Renal pelvis (tissue), 4 donors: ENCODE results near the gene MAP2K5. TPM values are rescaled to one million over a fixed set of nuclear protein-coding genes. Genes with fewer than 3 reads are reported as not detected.
A peak's percentile ranks its signal among the peaks of the same experiment; 100 is the strongest.
"Not testable (repeated sequence)": the region's sequence is repeated elsewhere in the genome, so short reads cannot be mapped to it uniquely, and the experiment has no call there.

Source experiments
- DNase-seq: peaks from one replicate; pipeline ENCODE4 v3.0.0-alpha.2; 2013
- polyA plus RNA-seq, 3 donors: library from polyadenylated mRNA; unstranded; fragments of 120-200 nt; gene quantifications; one replicate each; pipeline ENCODE4 v1.2.1, GENCODE V29; 2013; ENCODE audit not compliant: insufficient read length in 3 of 3

MAP2K5 gene
- polyA plus RNA-seq, 3 donors, result 19.9 to 22.3 (median 20.9) TPM

DNA sequence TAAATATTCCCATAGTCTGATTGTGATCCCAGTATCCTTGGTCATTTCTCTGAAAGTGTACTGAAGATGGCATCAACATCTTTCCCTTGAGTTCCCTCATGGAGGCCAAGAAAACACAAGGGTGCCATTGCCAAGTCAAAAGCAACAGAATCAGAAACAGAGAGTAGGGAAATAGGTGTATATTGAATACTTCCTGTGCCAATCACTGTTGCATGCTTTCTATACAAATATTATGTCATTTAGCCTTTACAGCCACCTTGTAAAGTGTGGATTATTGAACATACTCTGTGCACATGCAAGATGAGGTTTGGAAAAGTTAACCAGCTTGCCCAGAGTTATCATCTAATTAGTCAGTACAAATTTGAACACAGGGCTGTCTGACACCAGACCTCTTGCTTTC lies 117.9 kb downstream of the MAP2K5 start:
- no peak for DNase-seq

DNA sequence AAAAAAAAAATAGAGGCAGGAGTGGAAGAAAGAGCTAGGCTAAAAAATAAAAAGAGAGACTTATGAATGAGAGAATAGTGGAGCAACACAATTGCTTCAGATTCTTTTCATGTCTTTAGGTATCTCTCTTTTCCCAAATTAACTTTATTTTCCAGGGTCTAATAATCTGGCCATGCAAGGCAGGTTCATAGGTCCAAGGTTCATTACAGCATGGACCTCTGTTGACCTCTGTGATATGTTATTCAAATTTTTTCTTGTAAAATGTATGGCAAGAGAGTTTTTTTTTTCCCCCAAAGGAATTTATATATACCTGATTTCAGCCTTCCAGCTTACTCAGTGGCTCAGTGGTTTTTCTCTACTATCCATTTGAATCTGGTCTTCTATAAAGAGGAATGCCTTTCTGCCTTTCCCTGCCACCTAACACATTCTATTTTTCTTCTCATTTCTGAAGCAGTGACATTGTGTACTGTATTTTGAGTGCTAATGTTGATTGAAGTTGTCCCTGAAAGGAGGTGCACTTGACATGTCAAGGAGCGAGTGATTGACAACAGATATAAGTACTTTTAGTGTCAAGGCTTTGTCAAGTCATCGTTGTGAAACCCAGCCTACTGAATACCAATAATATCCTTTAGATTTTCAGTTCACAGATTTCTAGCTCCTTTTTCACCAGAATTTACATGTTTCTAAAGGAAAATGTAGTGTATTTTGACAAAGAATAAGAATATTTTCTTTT lies 118.5 kb downstream of the MAP2K5 start:
- no peak for DNase-seq

DNA sequence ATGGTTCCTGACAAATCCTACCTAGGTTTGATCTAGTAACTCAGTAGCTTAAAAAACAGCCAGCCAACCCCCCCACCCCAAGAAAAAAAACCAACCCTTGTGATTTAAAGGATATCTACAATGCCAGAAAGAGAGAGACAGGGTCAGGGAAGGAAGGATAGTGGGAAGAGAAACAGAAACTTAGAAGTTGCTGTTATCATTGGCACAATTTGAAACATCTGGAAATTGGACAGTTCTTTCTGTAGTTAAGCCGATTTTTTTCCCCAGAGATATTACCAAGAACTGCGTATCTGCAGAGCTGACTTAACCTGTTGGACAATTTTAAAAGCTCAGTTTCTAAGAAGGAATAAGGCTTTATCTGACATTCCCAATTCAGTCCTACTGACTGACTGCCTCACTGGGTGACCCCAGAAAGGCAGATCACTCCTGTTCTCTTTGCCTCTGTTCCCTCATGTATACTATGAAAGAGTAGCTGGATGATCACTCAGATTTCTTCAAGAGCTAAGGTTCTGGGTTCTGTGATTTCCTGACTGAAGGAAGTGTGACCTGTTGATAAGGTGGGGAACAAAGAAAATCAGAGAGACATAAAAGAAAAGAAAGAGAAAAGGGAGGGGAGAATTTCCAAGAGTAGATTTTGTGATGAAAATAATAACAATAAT lies 128.3 kb downstream of the MAP2K5 start:
- DNase-seq, result no peak

- DNase-seq, result not testable (repeated sequence)
Measured at GRCh38 chr15:67672834-67673233, 130.3 kb downstream of the MAP2K5 start.

- no peak for DNase-seq
Measured at GRCh38 chr15:67674983-67675382, 132.5 kb downstream of the MAP2K5 start.

DNA sequence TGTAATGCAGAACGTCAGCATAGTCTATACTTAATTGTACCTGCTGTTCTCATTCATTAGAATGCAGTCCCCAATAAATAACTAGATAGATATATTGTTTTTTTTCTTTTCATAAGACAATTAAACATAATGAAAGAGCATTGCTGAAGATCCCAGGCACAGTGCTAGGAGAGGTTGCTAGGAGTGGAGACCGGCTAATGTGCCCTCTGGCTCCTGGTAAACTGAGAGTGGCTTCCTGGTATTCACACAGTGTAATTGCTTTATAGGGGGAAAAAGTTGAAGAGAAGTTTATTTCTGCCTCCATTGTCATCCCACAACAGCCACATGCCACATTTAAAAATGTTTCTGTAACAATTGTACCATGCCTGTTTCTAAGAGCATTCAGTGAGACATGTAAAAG lies 135.6 kb downstream of the MAP2K5 start:
- no peak for DNase-seq

DNA sequence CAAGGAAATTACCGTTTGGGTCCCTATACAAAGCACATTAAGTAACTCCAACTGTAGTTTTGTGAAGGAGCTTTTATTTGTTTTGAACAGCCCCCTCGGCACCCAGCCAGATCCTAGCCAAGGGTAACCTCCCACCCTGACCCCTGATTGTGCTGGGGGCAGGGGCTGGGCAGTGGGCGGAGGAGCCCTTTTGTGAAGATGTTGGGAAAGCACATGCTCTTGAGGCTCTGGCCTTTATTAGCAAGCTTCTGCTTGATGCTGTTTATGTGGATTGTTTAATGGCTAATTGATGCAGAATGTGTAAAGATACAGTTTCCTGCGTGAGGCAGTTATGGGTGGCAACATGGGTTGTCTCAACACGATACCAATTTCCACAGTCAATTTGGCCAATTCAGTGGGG lies 136.5 kb downstream of the MAP2K5 start:
- no peak for DNase-seq

DNA sequence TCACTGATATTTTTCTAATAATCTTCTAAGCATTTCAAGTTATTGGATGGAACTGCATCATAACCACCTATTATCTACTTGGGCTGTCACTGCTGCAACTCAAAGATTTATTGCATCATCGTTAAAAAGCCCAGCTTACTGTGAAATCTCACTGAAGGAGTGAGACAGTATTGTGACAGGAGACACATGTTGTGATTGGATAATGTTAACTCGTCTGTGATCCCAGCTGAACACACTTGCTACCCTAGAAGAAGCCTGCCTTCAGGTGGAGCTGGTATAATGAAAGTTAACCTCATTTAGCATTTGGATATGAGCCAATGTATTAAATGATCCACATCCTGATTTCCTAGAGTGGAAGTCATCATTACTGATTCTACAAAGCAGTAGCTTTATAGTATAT lies 138.1 kb downstream of the MAP2K5 start:
- no peak for DNase-seq

DNA sequence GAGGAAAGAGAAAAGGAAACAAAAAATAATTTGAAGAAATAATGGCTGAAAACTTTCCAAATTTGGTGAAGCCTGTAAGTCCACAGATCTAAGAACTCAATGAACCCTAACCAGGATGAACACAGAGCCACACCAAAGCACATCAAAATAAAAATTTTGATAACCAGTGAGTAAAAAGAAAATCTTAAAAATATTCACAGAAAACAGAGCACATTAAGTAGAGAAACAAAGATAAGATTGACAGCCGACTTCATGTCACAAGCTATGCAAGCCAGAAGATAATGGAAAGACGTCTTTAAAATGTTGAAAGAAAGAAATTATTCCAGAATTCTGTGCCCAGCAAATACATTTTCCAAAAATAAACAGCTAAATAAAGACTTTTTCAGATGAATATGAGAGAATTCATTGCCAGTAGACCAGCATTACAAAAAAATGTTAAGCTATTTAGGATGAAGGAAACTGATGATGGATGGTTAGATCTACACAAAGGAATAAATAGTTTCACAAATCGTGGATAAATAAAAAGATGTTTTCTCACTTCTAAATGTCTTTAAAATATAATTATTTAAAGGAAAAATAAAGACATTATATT lies 142.6 kb downstream of the MAP2K5 start:
- DNase-seq, result peak; percentile 46

DNA sequence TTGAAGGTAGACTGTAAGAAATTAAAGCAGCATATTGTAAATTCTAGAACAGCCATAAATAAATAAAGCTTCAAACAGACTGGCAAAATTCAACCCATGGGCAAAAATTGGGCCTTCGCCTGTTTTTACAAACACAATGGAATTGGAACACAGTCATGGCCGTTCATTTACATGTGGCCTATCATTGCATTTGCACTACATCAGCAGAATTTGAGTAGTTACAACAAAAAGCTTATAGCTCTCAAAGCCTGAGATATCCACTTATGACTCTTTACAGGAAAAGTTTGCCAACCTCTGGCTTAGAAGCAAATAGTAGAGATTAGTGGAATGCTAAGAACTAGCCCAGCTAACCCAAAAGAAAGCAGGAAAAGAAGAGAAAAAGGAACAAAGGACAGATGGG lies 143.2 kb downstream of the MAP2K5 start:
- no peak for DNase-seq

GRCh38 chr15:67690936-67691335 lies 148.4 kb downstream of the MAP2K5 start:
- DNase-seq, result no peak

GRCh38 chr15:67691450-67691849 lies 148.9 kb downstream of the MAP2K5 start:
- no peak for DNase-seq

- no peak for DNase-seq
Measured at GRCh38 chr15:67692573-67692972, 150.1 kb downstream of the MAP2K5 start.

DNA sequence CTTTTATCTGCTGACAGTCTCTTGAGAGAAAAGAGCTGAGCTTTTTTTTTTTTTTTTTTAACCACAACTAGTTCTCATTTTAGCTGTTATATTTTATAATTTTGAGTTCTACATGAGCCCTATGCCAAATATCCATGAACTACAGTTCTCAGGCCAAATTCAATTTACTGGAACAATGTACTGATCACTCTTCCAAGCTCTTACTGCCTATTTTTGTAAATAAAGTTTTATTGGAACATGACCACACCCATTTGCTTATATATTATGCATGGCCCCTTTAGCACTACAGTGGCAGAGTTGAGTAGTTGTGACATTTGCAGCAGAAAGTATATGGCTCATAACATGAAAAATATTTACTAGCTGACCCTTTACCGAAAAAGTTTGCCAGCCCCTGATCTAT lies 153.6 kb downstream of the MAP2K5 start:
- no peak for DNase-seq

DNA sequence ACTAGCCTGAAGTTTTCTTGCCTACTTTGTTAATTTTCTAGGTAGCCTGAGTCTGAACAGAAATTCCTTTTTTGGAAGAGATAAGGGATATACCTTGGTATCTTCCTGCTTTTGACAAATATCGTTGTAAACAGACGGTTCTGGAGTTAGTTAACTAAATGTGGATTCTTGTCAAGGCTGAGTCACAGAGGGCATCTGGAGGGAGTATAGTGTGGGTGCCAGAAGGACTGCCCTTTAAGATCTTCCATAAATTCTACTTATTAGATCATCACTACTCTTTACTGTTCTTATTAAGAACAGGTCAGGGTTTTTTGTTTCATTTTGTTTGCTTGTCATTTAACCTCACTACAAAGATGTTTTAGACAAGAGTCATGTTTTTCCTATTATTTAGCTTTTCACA lies 157.5 kb downstream of the MAP2K5 start:
- no peak for DNase-seq

DNA sequence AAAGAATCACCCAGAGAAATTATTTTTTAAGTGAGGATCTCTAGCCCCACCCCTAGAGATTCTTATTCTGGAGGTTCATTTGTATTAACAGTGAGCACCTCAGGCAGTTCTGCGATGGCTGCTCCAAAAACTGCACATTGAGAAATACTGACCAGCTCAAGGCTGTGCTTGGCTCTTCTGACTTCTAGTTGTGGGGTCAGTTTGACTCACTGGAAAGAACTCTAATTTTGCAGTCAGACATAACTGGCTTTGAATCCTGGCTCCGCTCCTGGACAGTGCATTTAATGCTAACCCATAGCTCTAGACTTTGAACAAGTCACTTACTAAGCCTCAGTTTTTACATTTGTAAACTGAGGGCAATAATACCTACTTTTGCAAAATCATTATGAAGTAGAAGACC lies 159.2 kb downstream of the MAP2K5 start:
- no peak for DNase-seq

GRCh38 chr15:67707520-67708283 lies 165.2 kb downstream of the MAP2K5 start:
- no peak for DNase-seq

DNA sequence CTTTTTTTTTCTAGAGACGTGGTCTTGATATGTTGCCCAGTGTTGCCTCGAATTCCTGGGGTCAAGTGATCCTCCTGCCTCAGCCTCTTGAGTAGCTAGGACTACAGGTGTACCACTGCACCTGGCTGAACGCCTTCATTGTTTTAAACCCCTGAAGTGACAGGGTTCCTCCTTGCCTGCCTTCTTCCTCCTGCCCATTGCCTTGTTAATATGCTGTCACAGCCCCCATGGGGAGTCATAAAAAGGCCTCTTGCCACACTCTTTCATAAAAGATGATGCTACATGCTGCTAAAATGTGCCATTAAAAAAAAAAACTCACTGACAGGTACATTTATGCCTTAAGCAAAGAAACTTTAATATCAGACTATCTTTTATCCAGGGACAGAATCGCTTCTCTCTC lies 166.0 kb downstream of the MAP2K5 start:
- DNase-seq, result no peak

- peak; percentile 58 for DNase-seq
Measured at GRCh38 chr15:67715170-67715569, 172.7 kb downstream of the MAP2K5 start.

- no peak for DNase-seq
Measured at GRCh38 chr15:67716171-67716570, 173.7 kb downstream of the MAP2K5 start.

GRCh38 chr15:67717776-67718175 lies 175.3 kb downstream of the MAP2K5 start:
- no peak for DNase-seq

- no peak for DNase-seq
Measured at GRCh38 chr15:67719330-67719959, 176.9 kb downstream of the MAP2K5 start.
